ENCODE results near the gene CDH19.

- TF ChIP-seq, protein P1, sequence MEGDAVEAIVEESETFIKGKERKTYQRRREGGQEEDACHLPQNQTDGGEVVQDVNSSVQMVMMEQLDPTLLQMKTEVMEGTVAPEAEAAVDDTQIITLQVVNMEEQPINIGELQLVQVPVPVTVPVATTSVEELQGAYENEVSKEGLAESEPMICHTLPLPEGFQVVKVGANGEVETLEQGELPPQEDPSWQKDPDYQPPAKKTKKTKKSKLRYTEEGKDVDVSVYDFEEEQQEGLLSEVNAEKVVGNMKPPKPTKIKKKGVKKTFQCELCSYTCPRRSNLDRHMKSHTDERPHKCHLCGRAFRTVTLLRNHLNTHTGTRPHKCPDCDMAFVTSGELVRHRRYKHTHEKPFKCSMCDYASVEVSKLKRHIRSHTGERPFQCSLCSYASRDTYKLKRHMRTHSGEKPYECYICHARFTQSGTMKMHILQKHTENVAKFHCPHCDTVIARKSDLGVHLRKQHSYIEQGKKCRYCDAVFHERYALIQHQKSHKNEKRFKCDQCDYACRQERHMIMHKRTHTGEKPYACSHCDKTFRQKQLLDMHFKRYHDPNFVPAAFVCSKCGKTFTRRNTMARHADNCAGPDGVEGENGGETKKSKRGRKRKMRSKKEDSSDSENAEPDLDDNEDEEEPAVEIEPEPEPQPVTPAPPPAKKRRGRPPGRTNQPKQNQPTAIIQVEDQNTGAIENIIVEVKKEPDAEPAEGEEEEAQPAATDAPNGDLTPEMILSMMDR (IDR thresholded peaks at IDR 0.05): no peak
- TF ChIP-seq POLR2A (IDR thresholded peaks at IDR 0.05): no peak
Measured at GRCh38 chr18:66607632-66608031, 3.7 kb upstream of the CDH19 start.
